Activated CD4-positive, alpha-beta T cell treated with anti-CD3 and anti-CD28 coated beads for 1 hour (primary cell): Measurements from ENCODE around the gene CALHM2.

Experiments
- DNase-seq: peaks from one replicate; pipeline ENCODE4 v3.0.0-alpha.2; 2020

The CALHM2 gene

DNA sequence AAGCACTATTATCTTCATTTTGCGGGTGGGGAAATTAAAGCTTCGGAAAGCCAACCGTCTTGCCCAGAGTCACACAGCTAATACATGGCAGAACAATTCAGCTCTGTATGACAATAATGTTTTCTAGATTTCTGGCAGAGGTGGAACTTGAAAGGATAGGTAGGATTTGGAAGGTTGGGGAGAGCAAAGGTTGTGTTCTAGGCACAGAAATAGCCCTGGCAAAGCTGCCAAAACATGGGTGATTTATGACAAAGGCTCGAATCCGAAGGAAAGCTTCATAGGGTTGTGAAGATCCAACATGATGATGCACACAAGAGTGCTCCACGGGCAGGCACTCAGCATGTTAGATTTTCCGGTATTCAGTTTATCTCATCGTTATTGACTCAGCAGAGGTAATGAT is 36.6 kb downstream of the CALHM2 start:
- DNase-seq, result no peak

DNA sequence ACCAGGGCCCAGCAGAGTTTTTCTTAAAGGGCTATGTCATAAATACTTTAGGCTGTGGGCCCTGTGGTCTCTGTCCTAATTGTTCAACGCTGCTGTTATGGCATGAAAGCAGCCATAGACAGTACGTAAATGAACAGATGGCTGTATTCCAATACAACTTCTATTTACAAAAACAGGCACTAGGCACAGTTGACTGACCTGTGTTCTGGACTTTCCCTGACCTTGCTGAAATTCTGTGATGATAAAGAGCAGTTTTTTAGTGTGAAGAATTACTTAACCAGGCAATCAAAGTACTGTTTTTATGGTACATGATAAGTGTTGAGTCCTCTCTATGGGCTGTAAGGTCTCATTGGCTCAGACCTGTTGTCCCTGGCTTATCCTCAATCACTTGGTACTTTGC is 38.6 kb downstream of the CALHM2 start:
- no peak for DNase-seq

DNA sequence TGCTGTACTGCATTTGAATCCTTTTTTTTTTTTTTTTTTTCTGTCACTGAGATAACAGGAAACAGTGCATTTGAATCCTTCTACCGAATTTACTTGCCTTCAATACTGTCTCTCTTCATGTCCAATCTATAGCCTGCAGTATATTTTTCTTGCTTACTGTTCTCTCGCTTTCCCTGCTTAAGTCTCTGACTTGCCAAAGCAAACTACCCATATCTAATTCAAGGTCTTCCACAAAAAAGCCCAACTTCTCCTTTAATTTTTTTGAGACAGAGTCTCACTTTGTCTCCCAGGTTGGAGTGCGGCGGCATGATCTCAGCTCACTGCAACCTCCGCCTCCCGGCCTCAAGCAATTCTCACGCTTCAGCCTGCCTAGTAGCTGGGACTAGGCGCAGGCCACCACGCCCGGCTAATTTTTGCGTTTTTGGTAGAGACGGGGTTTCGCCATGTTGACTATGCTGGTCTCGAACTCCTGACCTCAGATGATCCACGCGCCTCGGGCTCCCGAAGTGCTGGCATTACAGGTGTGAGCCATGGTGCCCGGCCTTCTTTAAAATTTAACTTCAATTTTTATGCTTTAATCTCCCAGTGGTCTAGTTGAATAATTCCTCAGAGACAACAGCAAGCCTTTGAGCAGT is 54.9 kb downstream of the CALHM2 start:
- no peak for DNase-seq

DNA sequence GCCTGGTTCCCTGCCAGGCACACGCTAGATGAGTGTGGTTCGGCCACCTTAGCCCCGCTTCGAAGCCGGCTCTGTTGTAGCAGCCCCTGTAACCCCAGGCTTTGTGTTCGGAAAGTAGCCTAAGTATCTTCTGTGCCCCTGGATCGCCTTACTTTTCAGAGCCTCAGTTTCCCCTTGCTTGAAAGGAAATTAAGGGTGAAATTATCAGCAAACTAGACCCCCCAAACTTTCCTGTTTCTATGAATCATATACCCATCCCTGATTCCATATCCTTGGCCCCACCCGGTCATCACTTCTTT is 55.4 kb downstream of the CALHM2 start:
- no peak for DNase-seq
